ENCODE data around the gene ZBED4. TPM values are rescaled to one million over a fixed set of nuclear protein-coding genes. Genes with fewer than 3 reads are reported as not detected.

The ZBED4 gene

GRCh38 chr22:49937758-49938564 lies 84.3 kb downstream of the ZBED4 start:
- no peak overlapping the region for H3K4me3 ChIP-seq (ENCODE audit: low read length)
- no peaks in the 10 kb centered on the region for H3K9me3 ChIP-seq (replicated peaks; ENCODE audit: low read length)
- peaks cover 50% of the 10 kb centered on the region for H3K4me1 ChIP-seq (ENCODE audit: control insufficient read depth, insufficient read depth, low read length)
- H3K4me2 ChIP-seq (ENCODE audit: low read length): no peak overlapping the region
- H3K36me3 ChIP-seq (ENCODE audit: insufficient read depth, low read length): no peaks in the 10 kb centered on the region
- H3K9ac ChIP-seq (ENCODE audit: low read depth, low read length): no peak overlapping the region
- H3K27me3 ChIP-seq (ENCODE audit: control insufficient read depth, insufficient read depth, low read length): no peaks in the 10 kb centered on the region

- Histone ChIP-seq H3K4me1 (ENCODE audit: control insufficient read depth, insufficient read depth, low read length) (peaks cover 43% of the 10 kb centered on the region), H3K9me3 (replicated peaks; ENCODE audit: low read length) (no peaks in the 10 kb centered on the region), H3K36me3 (ENCODE audit: insufficient read depth, low read length) (no peaks in the 10 kb centered on the region), H3K4me3 (ENCODE audit: low read length) (no peak overlapping the region), H3K9ac (ENCODE audit: low read depth, low read length) (no peak overlapping the region), H3K27me3 (ENCODE audit: control insufficient read depth, insufficient read depth, low read length) (no peaks in the 10 kb centered on the region), H3K4me2 (ENCODE audit: low read length) (no peak overlapping the region)
Observed at GRCh38 chr22:49938565-49939136, 85.0 kb downstream of the ZBED4 start.

Small RNA genes within 50 kb of the gene (small RNA-seq; reads per million reads assigned to genes)
- gene AL117328.1 (not detected), gene RF00017 (not detected)
